Right lung (tissue), 5 donors: ENCODE data around the gene UGT1A9. TPM values are rescaled to one million over a fixed set of nuclear protein-coding genes. Genes with fewer than 3 reads are reported as not detected.

Source experiments
- DNase-seq, 2 donors: peaks; one replicate each; pipeline ENCODE4 v3.0.0-alpha.2; 2013
- polyA plus RNA-seq, 5 donors: library from polyadenylated mRNA; unstranded; fragments of 120-200 nt; gene quantifications; one replicate each; pipeline versions ENCODE4 v1.2.1 to v1.2.3, GENCODE V29; 2013; ENCODE audit warnings: inconsistent platforms in 1 of 5, low replicate concordance in 1 of 5; ENCODE audit not compliant: insufficient read length in 5 of 5, insufficient read depth in 1 of 5

The UGT1A9 gene
- polyA plus RNA-seq, 5 donors = not detected

- DNase-seq = no peak
These were observed 124.6 kb downstream of the UGT1A9 start for GRCh38 chr2:233796254-233796653.

DNA sequence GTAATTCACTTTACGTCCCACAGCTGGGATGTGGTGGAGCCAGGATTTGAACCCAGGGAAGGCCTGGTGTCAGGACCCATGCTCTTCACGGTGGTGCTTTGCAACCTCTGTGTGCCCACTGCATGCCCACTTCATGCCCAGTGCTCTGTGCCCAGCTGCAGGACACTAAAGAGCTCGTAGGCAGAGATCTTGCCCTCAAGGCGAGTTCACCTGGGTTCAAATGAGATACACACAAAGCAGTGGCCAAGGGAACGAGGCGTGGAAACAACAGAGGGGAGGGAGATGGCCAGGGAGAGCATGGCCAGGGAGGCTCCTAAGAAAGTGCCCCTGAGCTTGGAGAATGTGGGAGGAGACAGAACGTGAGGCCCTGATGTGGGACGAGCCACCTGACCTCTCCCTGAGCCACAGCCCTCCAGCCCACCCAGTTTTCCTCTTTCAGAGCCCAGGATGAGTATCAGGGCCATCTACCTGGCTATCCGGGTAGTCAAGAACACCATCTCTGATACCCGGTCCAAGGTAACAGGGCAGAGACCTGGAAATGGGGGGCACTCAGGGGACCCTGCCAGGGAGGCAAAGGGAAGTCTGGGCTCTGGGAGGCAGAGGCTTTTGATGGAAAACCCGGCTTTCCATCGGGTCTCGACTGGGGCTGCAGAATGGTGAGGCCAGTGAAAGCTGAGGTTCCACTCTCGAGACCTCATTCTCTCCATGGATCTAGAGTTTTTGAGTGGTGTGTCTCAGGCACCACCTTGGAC lies 126.8 kb downstream of the UGT1A9 start:
- DNase-seq = no peak

- no peak for DNase-seq
These were observed 127.5 kb downstream of the UGT1A9 start for GRCh38 chr2:233799087-233799665.

DNA sequence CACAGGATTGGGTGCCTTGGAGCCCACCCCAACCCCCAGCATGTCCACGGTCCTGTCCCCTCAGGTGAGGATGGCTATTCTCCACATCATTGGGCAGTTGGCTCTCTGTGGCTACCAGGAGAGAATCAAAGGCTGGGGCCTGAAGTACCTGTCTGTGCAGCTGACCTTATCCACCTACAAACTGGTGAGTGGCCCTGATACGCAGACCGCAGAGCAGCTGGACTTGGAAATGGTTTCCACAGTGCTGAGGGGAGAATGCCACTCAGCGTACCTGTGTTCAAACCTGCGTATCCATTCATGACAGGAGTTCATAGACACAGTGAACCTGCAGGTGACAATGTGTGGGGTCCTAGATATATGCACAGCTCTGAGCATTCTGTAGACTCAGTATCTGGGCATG lies 128.0 kb downstream of the UGT1A9 start:
- no peak for DNase-seq

DNA sequence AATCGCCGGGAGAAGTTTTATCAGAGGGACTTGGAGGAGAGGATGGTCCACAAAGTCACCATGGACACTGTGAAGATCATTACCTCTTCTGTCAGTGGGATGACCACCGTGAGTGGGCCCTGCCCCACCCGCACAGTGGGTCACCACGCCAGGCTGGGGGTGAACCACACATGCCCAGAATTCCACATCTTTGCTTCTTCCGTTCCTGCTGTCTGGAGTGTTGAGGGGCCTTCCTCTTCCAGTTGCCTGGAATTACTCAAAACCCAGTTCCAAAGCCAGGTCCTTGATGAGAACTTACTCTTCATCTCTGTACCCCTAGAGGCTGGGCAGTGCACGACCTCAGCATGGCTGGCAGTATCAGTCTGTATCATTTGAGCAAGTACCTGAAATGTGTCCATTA lies 128.5 kb downstream of the UGT1A9 start:
- no peak for DNase-seq

- DNase-seq = no peak
These were observed 129.8 kb downstream of the UGT1A9 start for GRCh38 chr2:233801357-233802131.

GRCh38 chr2:233802132-233802815 lies 130.6 kb downstream of the UGT1A9 start:
- DNase-seq = no peak

DNA sequence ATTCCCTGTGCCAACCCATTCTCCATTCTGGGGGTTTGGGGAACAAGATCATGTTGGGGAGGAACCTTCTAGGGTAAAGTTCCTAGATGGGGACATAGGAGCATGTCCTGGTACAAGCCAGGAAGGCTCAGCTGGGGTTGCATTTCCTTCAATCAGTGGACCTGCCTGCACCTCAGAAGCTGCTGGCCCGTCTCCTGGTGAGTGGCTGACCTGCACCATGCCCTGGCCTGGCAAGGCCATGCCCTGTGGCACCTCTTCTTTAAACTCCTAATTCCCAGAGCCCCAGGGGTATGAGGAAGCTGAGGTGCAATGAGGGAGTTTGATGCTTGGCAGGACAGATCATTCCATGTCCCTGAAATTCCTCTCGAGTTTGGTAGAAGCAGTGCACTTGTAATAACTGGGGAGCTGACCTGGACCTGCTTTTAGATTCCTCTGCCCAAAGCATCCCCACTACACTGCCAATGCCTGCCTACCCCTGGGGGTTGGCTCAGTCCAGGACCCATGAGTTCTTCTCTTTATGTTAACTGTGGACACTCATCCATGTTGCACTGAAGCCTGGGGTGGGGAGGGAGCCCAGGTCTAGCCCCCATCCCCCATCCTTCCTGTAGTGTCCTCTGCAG lies 131.7 kb downstream of the UGT1A9 start:
- DNase-seq = no peak

- no peak for DNase-seq
These were observed 132.3 kb downstream of the UGT1A9 start for GRCh38 chr2:233803994-233804393.

DNA sequence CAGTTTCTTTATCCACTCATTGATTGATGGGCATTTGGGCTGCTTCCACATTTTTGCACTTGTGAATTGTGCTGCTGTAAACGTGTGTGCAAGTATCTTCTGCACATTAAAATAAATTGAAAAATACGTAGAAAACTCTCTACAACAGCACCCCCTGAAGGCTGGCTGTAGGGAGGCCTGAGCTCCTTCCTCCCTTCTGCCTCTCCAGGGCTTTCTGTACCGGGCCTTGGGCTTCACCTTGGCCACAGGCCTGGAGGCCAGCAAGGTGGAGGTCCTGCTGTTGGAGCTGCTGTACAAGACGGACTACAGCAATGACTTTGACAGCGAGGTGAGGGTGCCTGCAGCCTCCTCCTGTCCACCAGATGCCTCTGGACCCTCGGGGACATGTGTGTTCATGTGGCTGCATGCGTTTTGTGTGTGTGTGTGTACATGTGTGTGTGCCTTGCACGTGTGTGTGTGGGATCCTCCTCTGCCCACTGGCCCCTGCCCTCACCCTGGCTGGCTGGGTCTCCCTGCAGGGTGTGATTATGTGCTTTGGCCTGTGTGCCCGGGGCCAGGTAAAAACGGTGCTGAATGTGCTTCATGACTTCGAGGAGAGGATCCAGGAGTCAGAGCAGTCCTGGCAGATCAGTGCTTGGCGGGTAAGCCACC lies 135.6 kb downstream of the UGT1A9 start:
- no peak for DNase-seq

GRCh38 chr2:233807966-233808935 lies 136.6 kb downstream of the UGT1A9 start:
- no peak for DNase-seq

DNA sequence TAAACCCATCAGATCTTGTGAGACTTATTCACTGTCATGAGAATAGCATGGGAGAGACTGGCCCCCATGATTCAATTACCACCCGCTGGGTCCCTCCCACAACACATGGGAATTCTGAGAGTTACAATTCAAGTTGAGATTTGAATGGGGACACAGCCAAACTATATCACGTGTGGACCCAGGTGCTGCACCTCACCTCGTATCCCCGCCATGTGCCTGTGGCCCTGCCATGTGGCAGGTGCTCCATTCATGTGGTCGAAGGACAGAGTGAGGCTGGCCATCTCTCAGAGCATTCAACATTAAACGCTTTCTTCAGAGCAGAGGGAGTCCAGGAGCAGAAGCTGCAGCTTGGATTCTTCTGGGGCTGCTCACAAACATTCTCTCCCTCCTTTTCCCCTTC lies 138.7 kb downstream of the UGT1A9 start:
- no peak for DNase-seq

DNA sequence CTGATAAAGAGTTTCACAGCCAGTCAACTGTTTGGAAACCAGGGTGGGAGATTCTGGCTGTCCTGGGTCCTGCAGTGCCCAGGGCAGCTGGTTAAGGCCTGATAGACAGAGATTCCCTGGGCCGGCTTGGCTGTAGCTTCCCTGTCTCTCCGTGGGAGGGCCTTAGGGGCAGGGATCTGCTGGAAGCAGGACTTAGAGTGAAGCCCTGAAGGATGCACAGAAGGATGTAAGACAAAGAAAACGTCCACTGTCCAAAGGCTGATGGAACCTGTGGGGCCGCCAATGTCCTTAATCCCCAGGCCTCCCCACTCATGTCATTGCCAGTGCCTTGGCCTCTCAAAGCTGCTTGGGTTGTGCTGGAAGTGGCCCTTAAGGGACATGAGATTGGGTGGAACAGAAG lies 139.4 kb downstream of the UGT1A9 start:
- no peak for DNase-seq

GRCh38 chr2:233811732-233812131 lies 140.0 kb downstream of the UGT1A9 start:
- DNase-seq = no peak

DNA sequence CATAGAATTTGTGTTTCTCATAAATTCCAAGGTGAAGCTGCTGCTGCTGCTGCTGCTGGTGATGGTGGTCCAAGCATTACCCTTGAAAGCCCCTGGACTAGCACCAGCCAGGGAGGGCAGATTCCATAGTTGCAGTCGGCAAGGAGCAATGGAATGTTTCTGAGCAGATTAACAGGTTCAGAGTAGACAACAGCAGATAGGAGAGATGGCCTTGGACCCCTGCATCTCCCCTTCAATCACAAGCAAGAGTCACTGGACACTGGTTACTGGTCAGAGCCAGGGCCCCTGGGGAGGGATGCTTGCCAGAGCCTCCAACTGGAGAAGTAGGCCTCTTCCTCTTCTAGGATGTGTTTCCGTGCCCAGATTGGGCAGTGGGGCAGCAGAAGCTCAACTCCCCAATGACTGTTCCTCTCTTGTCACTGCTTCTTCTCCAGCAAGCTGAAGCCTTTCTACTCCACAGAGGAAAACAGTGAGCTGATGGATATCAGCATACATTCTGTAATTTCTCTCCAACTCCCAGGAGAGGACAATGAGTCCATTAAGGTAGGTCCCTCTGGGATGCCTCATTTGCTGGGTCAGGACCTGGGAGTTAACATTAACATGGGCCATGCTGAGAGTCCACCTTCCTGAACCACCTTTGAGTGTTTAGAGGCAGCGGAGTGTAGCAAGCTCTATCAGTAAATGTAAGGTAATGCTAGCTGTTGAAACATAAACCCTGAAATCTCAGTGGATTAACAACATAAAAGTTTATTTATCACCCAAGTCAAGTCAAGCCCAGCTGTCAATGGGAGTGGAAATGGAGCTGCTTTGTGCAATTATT lies 141.7 kb downstream of the UGT1A9 start:
- DNase-seq = no peak

DNA sequence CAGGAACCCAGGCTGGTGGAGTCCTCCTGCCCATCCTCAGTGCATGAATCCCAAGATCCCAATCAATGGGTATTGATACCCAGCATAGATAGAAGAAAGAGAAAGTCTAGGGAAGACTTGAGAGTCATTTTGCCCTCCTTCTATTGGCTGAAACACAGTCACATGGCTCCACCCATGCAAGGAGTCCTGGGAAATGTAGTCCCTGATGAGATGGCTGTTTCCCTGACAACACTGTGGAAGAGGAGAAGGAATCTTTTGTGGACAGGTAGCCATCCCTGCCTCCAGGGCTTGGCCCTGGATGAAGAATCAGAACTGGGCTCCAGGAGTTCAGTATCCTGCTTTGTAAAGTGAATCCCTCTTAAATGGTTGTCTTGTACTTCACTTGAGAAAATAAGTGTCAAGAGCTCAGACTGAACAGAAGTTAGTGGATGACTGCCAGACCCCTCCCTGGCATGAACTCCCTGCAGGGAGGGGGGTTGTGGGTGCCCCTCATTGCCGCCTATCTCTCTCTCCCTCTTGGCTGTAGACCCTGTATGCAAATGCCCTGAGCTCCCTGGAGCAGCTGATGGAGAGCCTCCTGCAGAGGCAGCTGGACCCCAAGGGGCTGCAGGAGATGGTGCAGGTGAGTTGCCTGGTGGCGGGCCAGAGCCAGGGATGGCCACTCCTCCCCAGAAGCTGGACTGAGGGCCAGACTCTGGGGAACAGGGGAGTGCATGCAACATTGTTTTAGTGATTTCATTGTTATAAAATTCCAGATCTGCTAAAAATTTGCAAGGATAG lies 142.5 kb downstream of the UGT1A9 start:
- DNase-seq = no peak

- DNase-seq = no peak
These were observed 144.2 kb downstream of the UGT1A9 start for GRCh38 chr2:233815861-233816260.

DNA sequence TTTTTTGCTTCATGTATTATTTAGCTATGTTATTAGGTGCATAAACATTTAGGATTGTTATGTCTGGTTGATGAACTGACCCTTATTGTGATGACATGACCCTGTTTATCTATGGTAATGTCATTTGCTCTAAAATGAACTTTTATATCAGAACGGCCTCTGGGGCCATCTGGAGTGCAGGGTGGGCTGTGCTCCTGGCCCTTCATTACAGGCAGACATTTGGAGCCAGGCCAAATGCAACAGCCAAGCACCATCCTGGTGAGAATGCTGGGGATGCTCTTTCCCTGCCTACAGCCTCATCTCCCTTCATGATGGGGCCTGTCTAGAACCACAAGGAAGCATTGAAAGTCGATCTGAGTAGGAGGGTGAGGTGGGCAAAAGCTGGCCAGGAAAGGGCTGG lies 144.6 kb downstream of the UGT1A9 start:
- DNase-seq = no peak
